ENCODE data around the gene ZFPM1. TPM values are rescaled to one million over a fixed set of nuclear protein-coding genes. Genes with fewer than 3 reads are reported as not detected.

ZFPM1 gene
- total RNA-seq, 1 experiment from 2014 or later, result 14.6 TPM

DNA sequence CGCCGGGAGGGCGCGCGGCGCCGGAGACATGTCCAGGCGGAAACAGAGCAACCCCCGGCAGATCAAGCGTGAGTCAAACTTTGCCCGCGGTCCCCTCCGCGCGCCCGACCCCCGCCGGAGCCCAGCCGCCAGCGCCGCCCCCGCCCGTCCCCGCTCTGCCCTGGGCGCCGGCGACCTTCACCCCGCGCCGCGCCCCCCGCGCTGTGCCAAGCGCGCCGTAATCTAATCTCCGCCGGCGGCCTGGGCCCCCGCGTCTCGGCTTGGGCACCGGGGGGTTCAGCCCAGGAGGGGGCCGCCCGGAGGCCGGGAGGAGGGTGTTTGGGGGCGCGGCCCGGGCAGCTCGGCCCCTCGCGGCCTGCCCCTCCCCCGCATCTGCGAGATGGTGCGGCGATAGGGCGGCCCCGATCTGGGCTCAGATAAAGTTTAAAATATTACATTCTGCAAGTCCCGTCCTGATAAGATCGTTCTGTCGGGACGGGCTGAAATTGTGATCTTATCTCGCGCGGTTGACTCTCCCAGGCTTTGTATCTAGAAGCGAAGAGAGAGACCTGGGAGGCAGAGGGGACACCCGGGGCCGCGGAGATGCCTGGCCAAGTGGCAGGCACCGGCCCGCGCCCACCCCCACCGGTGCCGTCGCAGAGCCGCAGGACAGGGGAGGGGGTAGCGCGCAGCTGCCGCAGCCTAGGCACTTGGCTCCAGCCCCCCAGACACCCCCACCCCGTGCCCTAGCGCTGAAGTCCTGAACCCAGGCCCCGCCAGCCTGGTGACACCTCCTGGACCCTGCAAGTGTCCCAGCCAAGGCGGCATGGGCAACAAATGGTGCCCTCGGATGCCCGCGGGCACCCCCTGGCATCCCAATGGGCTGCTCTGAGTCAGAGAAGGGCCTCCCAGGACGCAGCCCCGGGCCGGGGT, 787 bp downstream of the ZFPM1 start:
- intact Hi-C loops (cut with micrococcal nuclease), result loop anchor here (2.0 to 10.0 kb wide), 4 partner anchors 51 to 679 kb away; partner anchors contain the start of genes CYBA and ZC3H18
- RAD21 ChIA-PET (ENCODE audit: low non-redundant PET in 1 of 2, low total read pairs in 2 of 2, uncharacterized antibody in 2 of 2, unreplicated experiment in 2 of 2), result no interaction called here
- Histone ChIP-seq H4K20me1 (ENCODE audit: insufficient read depth) (peaks cover 9% of the 10 kb centered on the region; the same call in 1 of the 2 replicates), H3K27ac (ENCODE audit: low read depth, low read length) (peak overlapping the region; percentile 91), H3K4me1 (ENCODE audit: control insufficient read depth in 1 of 2, insufficient read depth in 2 of 2, low read length in 2 of 2) (peaks cover 36 to 65% of the 10 kb centered on the region in 2 experiments), H3K36me3 (ENCODE audit: control insufficient read depth in 1 of 2, insufficient read depth in 2 of 2, low read length in 2 of 2) (no peaks in the 10 kb centered on the region), H3K4me2 (ENCODE audit: low read length) (peak overlapping the region; percentile 100), H3K9me3 (ENCODE audit: control insufficient read depth in 1 of 2, insufficient read depth in 1 of 2, low read depth in 1 of 2, low read length in 2 of 2) (no peaks in the 10 kb centered on the region), H3K9me2 (ENCODE audit: insufficient read depth) (no peaks in the 10 kb centered on the region), H3K27me3 (ENCODE audit: insufficient read depth, low read length) (no peaks in the 10 kb centered on the region), H3K79me2 (ENCODE audit: insufficient read depth, low read length) (peaks cover 50% of the 10 kb centered on the region), H3K9ac (ENCODE audit: low read length) (peak overlapping the region; percentile 89), H3K4me3 (replicated peaks in 1 of 2; ENCODE audit: low read depth in 1 of 2, low read length in 2 of 2) (peak overlapping the region; percentile 58 to 94), H2AFZ (ENCODE audit: low read depth, low read length, poor library complexity, severe bottlenecking) (no peak overlapping the region)
- POLR2A ChIA-PET, result no interaction called here
- no peak for DNase-seq (ENCODE audit: low read depth, low spot score)
- CTCF ChIA-PET, result no interaction called here
- no TSS peak for BruUV-seq (replicated peaks)
- ATAC-seq, result no peak
- TF ChIP-seq SP1 (IDR thresholded peaks at IDR 0.05; ENCODE audit: low read depth), result no peak
- TF ChIP-seq EZH2 (IDR thresholded peaks at IDR 0.05), result no peak
- no peak for TF ChIP-seq MAX (IDR thresholded peaks at IDR 0.05)
- 0 out of 2 replicates have a peak, but pooled peaks have one; percentile 11 for TF ChIP-seq ZFX (IDR thresholded peaks at IDR 0.05)

GRCh38 chr16:88454523-88454947, 1.5 kb downstream of the ZFPM1 start:
- intact Hi-C loops (cut with micrococcal nuclease), result loop anchor here (5.0 to 10.0 kb wide), 3 partner anchors 118 to 680 kb away; partner anchors contain the start of genes CYBA and ZC3H18
- POLR2A ChIA-PET, result interaction anchor here (1.3 kb wide), 1 partner anchor 10 kb away, joined by 3 read pairs; no protein-coding TSS in a partner anchor
- H3K4me2 ChIP-seq (ENCODE audit: low read length), result peak overlapping the region; percentile 100
- H3K27me3 ChIP-seq (ENCODE audit: insufficient read depth, low read length), result no peaks in the 10 kb centered on the region
- peaks cover 32 to 65% of the 10 kb centered on the region in 2 experiments for H3K4me1 ChIP-seq (ENCODE audit: control insufficient read depth in 1 of 2, insufficient read depth in 2 of 2, low read length in 2 of 2)
- H3K9me2 ChIP-seq (ENCODE audit: insufficient read depth), result no peaks in the 10 kb centered on the region
- H4K20me1 ChIP-seq (ENCODE audit: insufficient read depth), result peaks cover 9% of the 10 kb centered on the region; the same call in 1 of the 2 replicates
- no TSS peak for BruUV-seq (replicated peaks)
- DNase-seq (ENCODE audit: low read depth, low spot score) (no peak), ATAC-seq (0 out of 2 replicates have a peak, but pooled peaks have one; percentile 0)
- RAD21 ChIA-PET (ENCODE audit: low non-redundant PET in 1 of 2, low total read pairs in 2 of 2, uncharacterized antibody in 2 of 2, unreplicated experiment in 2 of 2), result interaction anchor here in 1 of 2 experiments (0.6 kb wide), 1 partner anchor 57 kb away, joined by 3 read pairs; no protein-coding TSS in a partner anchor
- H3K27ac ChIP-seq (ENCODE audit: low read depth, low read length), result peak overlapping the region; percentile 91
- CTCF ChIA-PET, result interaction anchor here (1.1 kb wide), 1 partner anchor 17 kb away, joined by 3 read pairs; no protein-coding TSS in a partner anchor
- H3K36me3 ChIP-seq (ENCODE audit: control insufficient read depth in 1 of 2, insufficient read depth in 2 of 2, low read length in 2 of 2), result no peaks in the 10 kb centered on the region
- H3K4me3 ChIP-seq (replicated peaks in 1 of 2; ENCODE audit: low read depth in 1 of 2, low read length in 2 of 2), result peak overlapping the region; percentile 58 to 94
- H3K79me2 ChIP-seq (ENCODE audit: insufficient read depth, low read length), result peaks cover 55% of the 10 kb centered on the region
- TF ChIP-seq ZBTB33 (IDR thresholded peaks at IDR 0.05; ENCODE audit: extremely low read depth, insufficient replicate concordance, low read length) (no peak), JUND (IDR thresholded peaks at IDR 0.05) (no peak), CTCF (IDR thresholded peaks at IDR 0.05 in 2 of 3, conservative IDR thresholded peaks at IDR 0.05 in 1 of 3; ENCODE audit: borderline replicate concordance in 1 of 3, insufficient read depth in 1 of 3, low read depth in 2 of 3, low read length in 2 of 3) (0 out of 6 replicates have a peak, but pooled peaks of 1 of the 3 experiments have one; percentile 13), CEBPB (IDR thresholded peaks at IDR 0.05; ENCODE audit: low read depth) (no peak), POLR2AphosphoS5 (IDR thresholded peaks at IDR 0.05; ENCODE audit: low read depth, low read length) (peak; percentile 31; the same call in 1 of the 2 replicates), POLR2A (IDR thresholded peaks at IDR 0.05; ENCODE audit: borderline replicate concordance, extremely low read depth, insufficient read depth, insufficient read length) (no peak)
- TF ChIP-seq, protein P1, sequence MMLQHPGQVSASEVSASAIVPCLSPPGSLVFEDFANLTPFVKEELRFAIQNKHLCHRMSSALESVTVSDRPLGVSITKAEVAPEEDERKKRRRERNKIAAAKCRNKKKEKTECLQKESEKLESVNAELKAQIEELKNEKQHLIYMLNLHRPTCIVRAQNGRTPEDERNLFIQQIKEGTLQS (IDR thresholded peaks at IDR 0.05), result no peak
- no peak overlapping the region for H2AFZ ChIP-seq (ENCODE audit: low read depth, low read length, poor library complexity, severe bottlenecking)
- H3K9me3 ChIP-seq (ENCODE audit: control insufficient read depth in 1 of 2, insufficient read depth in 1 of 2, low read depth in 1 of 2, low read length in 2 of 2), result no peaks in the 10 kb centered on the region
- H3K9ac ChIP-seq (ENCODE audit: low read length), result peak overlapping the region; percentile 89

All from HCT116 (cell line).